Stimulated activated naive CD4-positive, alpha-beta T cell treated with Interleukin-2 at 50 U/mL for 16 hours (primary cell): Measurements from ENCODE around the gene MAN2B2.

Experiments
- DNase-seq: peaks from one replicate; lab custom pipeline; 2025; lab: John Stamatoyannopoulos, UW

The MAN2B2 gene

GRCh38 chr4:6574747-6575502, at the start of gene MAN2B2:
Gene MAN2B2 (plus strand): TSS chr4:6575189. CDS start chr4:6575211, 22 bp downstream.
- DNase-seq: peak; percentile 80

GRCh38 chr4:6525474-6525873, 49.5 kb upstream of the MAN2B2 start:
- no peak for DNase-seq

- DNase-seq: no peak
These were observed 48.8 kb upstream of the MAN2B2 start for GRCh38 chr4:6526156-6526555.

- no peak for DNase-seq
These were observed 48.3 kb upstream of the MAN2B2 start for GRCh38 chr4:6526671-6527091.

- DNase-seq: no peak
These were observed 47.7 kb upstream of the MAN2B2 start for GRCh38 chr4:6527259-6527658.

GRCh38 chr4:6527683-6528595, 47.0 kb upstream of the MAN2B2 start:
- DNase-seq: no peak

GRCh38 chr4:6529021-6529420, 46.0 kb upstream of the MAN2B2 start:
- DNase-seq: no peak

GRCh38 chr4:6530301-6530700, 44.7 kb upstream of the MAN2B2 start:
- DNase-seq: no peak

- DNase-seq: no peak
These were observed 44.0 kb upstream of the MAN2B2 start for GRCh38 chr4:6530964-6531363.

- no peak for DNase-seq
These were observed 42.9 kb upstream of the MAN2B2 start for GRCh38 chr4:6532102-6532501.

- DNase-seq: no peak
These were observed 42.3 kb upstream of the MAN2B2 start for GRCh38 chr4:6532658-6533057.

- no peak for DNase-seq
These were observed 40.9 kb upstream of the MAN2B2 start for GRCh38 chr4:6534050-6534449.

- DNase-seq: no peak
These were observed 40.2 kb upstream of the MAN2B2 start for GRCh38 chr4:6534618-6535328.

GRCh38 chr4:6535329-6535692, 39.7 kb upstream of the MAN2B2 start:
- DNase-seq: no peak

- no peak for DNase-seq
These were observed 39.3 kb upstream of the MAN2B2 start for GRCh38 chr4:6535706-6536105.

GRCh38 chr4:6538111-6538510, 36.9 kb upstream of the MAN2B2 start:
- no peak for DNase-seq

- no peak for DNase-seq
These were observed 36.4 kb upstream of the MAN2B2 start for GRCh38 chr4:6538575-6538974.

- DNase-seq: no peak
These were observed 35.8 kb upstream of the MAN2B2 start for GRCh38 chr4:6539009-6539764.

- DNase-seq: no peak
These were observed 34.1 kb upstream of the MAN2B2 start for GRCh38 chr4:6540879-6541278.

GRCh38 chr4:6541789-6542188, 33.2 kb upstream of the MAN2B2 start:
- no peak for DNase-seq

- DNase-seq: no peak
These were observed 32.0 kb upstream of the MAN2B2 start for GRCh38 chr4:6542951-6543350.

- no peak for DNase-seq
These were observed 28.9 kb upstream of the MAN2B2 start for GRCh38 chr4:6546091-6546490.
